ENCODE results near the gene HIKESHI.

Gene HIKESHI

DNA sequence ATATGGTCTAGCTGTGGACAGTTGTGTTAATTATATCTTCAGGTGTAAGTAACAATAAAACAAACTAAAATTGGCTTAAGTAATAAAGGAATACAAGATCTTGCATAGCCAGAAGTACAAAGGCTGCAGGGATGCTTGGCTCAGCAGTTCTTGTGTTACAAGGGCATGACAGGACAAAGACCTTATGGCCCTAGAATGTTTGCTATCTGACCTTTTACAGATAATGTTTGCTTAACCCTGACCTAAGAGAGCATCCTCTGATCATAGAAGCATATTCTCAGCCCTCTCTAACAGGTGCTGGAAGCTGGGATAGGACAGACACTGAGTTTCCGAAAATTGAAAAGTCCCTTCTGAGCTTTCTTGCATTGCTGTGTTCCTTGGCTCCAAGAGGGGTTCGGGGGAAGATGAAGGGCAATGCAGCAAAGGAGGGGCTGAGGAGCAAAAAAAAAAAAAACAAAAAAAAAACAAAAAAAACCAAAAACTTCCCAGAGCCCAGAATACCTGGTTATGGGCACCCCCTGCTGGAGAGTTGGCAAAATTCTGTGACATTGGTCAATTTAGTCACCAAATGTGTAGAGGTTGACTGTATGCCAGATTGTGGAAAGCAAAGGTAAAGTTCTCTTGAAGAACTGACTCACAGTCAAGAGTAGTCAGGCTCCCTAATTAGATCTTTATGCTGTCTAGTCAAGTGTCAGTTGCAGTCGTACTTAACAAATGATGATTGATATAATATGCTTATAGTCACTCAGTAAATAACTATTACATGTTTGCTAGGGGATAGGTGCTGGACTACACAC is 10.4 kb upstream of the HIKESHI start:
- Histone ChIP-seq H2AFZ (ENCODE audit: low read depth, low read length) (no peak overlapping the region), H3K36me3 (ENCODE audit: insufficient read depth, low read length) (no peaks in the 10 kb centered on the region), H3K4me2 (ENCODE audit: insufficient read depth, low read length) (no peak overlapping the region), H3K27me3 (ENCODE audit: insufficient read depth, low read length, poor library complexity) (no peaks in the 10 kb centered on the region), H3K9ac (ENCODE audit: low read depth, low read length) (no peak overlapping the region), H3K79me2 (ENCODE audit: insufficient read depth, low read length) (no peaks in the 10 kb centered on the region), H3K4me1 (ENCODE audit: insufficient read depth, low read length) (no peaks in the 10 kb centered on the region), H3K9me3 (ENCODE audit: insufficient read depth, low read length, severe bottlenecking) (no peaks in the 10 kb centered on the region), H3K4me3 (ENCODE audit: low read depth in 1 of 2, low read length in 2 of 2) (no peak overlapping the region), H3K27ac (ENCODE audit: low read length) (no peak overlapping the region), H4K20me1 (ENCODE audit: insufficient read depth, low read length) (no peaks in the 10 kb centered on the region)
- no peak for TF ChIP-seq EZH2 (IDR thresholded peaks at IDR 0.05; ENCODE audit: borderline replicate concordance, low read depth, low read length, severe bottlenecking)
- TF ChIP-seq, protein P1, sequence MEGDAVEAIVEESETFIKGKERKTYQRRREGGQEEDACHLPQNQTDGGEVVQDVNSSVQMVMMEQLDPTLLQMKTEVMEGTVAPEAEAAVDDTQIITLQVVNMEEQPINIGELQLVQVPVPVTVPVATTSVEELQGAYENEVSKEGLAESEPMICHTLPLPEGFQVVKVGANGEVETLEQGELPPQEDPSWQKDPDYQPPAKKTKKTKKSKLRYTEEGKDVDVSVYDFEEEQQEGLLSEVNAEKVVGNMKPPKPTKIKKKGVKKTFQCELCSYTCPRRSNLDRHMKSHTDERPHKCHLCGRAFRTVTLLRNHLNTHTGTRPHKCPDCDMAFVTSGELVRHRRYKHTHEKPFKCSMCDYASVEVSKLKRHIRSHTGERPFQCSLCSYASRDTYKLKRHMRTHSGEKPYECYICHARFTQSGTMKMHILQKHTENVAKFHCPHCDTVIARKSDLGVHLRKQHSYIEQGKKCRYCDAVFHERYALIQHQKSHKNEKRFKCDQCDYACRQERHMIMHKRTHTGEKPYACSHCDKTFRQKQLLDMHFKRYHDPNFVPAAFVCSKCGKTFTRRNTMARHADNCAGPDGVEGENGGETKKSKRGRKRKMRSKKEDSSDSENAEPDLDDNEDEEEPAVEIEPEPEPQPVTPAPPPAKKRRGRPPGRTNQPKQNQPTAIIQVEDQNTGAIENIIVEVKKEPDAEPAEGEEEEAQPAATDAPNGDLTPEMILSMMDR (IDR thresholded peaks at IDR 0.05; ENCODE audit: borderline replicate concordance, extremely low read depth, low read length, poor library complexity, severe bottlenecking) = peak; percentile 75
- ATAC-seq (ENCODE audit: insufficient read depth, low read depth) = peak; percentile 56; the same call in 2 of the 3 replicates
- DNase-seq = peak; percentile 60

GRCh38 chr11:86292912-86293616 is 9.0 kb upstream of the HIKESHI start:
- no peak overlapping the region for H3K9ac ChIP-seq (ENCODE audit: low read depth, low read length)

GRCh38 chr11:86294026-86294425 is 8.0 kb upstream of the HIKESHI start:
- ATAC-seq (ENCODE audit: insufficient read depth, low read depth) (no peak), DNase-seq (no peak)
- no peak overlapping the region for H2AFZ ChIP-seq (ENCODE audit: low read depth, low read length)
- no peak overlapping the region for H3K27ac ChIP-seq (ENCODE audit: low read length)
- H3K4me3 ChIP-seq (ENCODE audit: low read depth in 1 of 2, low read length in 2 of 2) = no peak overlapping the region
- no peaks in the 10 kb centered on the region for H4K20me1 ChIP-seq (ENCODE audit: insufficient read depth, low read length)
- TF ChIP-seq, protein P1 (IDR thresholded peaks at IDR 0.05; ENCODE audit: borderline replicate concordance, extremely low read depth, low read length, poor library complexity, severe bottlenecking) = no peak
- no peak for TF ChIP-seq EZH2 (IDR thresholded peaks at IDR 0.05; ENCODE audit: borderline replicate concordance, low read depth, low read length, severe bottlenecking)
- no peaks in the 10 kb centered on the region for H3K4me1 ChIP-seq (ENCODE audit: insufficient read depth, low read length)
- H3K9ac ChIP-seq (ENCODE audit: low read depth, low read length) = no peak overlapping the region
- H3K4me2 ChIP-seq (ENCODE audit: insufficient read depth, low read length) = no peak overlapping the region
- no peaks in the 10 kb centered on the region for H3K36me3 ChIP-seq (ENCODE audit: insufficient read depth, low read length)
- H3K27me3 ChIP-seq (ENCODE audit: insufficient read depth, low read length, poor library complexity) = no peaks in the 10 kb centered on the region
- H3K79me2 ChIP-seq (ENCODE audit: insufficient read depth, low read length) = no peaks in the 10 kb centered on the region
- H3K9me3 ChIP-seq (ENCODE audit: insufficient read depth, low read length, severe bottlenecking) = no peaks in the 10 kb centered on the region

More at GRCh38 chr11:86292912-86293616, 9.0 kb upstream of the HIKESHI start:
- Histone ChIP-seq H3K4me3 (ENCODE audit: low read depth in 1 of 2, low read length in 2 of 2) (no peak overlapping the region), H3K79me2 (ENCODE audit: insufficient read depth, low read length) (no peaks in the 10 kb centered on the region), H4K20me1 (ENCODE audit: insufficient read depth, low read length) (no peaks in the 10 kb centered on the region), H3K4me1 (ENCODE audit: insufficient read depth, low read length) (no peaks in the 10 kb centered on the region), H3K4me2 (ENCODE audit: insufficient read depth, low read length) (no peak overlapping the region), H3K27me3 (ENCODE audit: insufficient read depth, low read length, poor library complexity) (no peaks in the 10 kb centered on the region), H2AFZ (ENCODE audit: low read depth, low read length) (no peak overlapping the region), H3K9me3 (ENCODE audit: insufficient read depth, low read length, severe bottlenecking) (no peaks in the 10 kb centered on the region), H3K36me3 (ENCODE audit: insufficient read depth, low read length) (no peaks in the 10 kb centered on the region), H3K27ac (ENCODE audit: low read length) (no peak overlapping the region)
- no peak for DNase-seq
- TF ChIP-seq, protein P1 (IDR thresholded peaks at IDR 0.05; ENCODE audit: borderline replicate concordance, extremely low read depth, low read length, poor library complexity, severe bottlenecking) = no peak
- no peak for TF ChIP-seq EZH2 (IDR thresholded peaks at IDR 0.05; ENCODE audit: borderline replicate concordance, low read depth, low read length, severe bottlenecking)
- ATAC-seq (ENCODE audit: insufficient read depth, low read depth) = no peak

Data from DND-41 (cell line).